HG03064 (cell line): ENCODE data around the gene CATSPERD.
A peak's percentile ranks its signal among the peaks of the same experiment; 100 is the strongest.

Experiments used
- ATAC-seq: cut with Tn5 transposase; IDR thresholded peaks from one replicate; pipeline ENCODE4 v1.9.1; 2021; ENCODE audit warnings: low read depth; ENCODE audit not compliant: unreplicated experiment

Gene CATSPERD

DNA sequence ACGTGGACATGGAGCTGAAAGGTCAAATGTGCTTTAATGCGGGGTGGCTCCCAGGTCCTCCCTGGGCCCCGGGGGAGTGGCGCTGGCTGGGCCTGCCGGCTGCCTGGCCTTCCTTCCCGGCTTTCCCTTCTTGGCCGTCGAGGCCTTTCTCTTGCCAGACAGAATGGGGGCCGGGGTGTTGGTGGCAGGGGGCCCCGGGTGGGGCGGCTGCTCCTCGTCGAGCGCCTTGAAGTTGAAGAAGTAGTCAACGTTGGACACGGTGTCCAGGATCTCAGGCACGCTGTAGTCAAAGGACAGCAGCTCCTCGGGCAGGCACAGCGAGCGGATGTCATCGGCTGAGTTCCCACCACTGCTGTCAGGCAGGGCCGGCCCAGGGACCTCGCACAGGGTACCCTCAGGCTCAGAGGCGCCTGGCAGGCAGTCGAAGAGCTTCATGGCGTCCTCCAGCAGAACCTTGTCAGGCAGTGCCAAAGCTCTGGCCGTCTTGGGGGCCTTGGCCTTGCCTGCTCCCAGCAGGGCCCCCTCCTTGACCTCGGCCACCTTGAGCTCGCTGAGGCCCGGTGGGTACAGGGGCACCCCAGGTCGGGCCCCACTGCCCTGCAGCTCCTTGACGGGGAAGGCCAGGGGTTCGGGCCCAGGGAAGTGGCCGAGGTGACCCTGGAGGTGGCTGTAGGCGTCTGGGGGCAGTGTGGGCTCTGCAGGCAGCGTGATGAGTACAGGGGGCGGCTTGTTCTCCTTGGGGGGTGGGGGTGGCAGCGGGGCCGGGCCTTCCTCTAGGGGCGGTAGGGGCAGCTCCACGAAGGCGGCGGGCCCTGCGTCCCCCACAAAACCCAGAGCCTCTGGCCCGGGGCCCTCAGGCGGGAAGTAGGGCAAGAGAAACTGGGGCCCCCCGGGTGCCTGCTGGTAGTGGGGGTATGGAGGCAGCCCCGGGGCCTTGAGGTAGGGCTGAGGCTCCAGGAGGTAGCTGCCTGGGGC lies 62.8 kb downstream of the CATSPERD start:
- ATAC-seq: no peak

DNA sequence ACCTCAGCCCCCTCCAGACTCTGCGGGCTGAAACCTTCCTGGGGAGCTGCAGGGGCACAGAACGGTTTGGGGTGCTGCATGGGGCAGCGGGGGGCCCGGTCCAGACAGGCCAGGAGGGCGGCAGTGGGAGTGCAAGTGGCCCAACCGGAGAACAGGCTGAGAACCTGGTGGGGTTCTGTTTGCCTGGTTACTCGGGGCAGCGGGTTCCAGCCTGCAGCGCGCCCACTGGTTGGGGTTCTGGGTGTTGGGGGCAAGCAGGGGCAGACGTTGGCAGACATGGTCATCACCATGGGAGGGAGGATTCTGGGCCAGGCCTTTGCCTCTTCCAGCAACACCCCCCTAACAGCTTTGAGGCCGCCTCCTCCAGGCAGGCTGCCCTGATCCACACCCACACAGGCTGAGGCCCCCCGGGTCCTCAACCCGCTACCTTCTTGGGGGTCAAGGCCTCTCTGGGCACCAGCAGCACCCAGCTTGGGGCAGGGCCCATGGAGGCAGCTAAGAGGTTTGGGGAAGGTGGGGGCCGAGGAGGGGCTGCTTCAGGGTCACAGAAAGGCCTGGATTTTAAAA lies 64.2 kb downstream of the CATSPERD start, which contains the start of gene PRR22:
PRR22 (minus strand) TSS at position 166 of the 567 bp plus-strand sequence; CDS start at position 80, 86 bp downstream.
- no peak for ATAC-seq

DNA sequence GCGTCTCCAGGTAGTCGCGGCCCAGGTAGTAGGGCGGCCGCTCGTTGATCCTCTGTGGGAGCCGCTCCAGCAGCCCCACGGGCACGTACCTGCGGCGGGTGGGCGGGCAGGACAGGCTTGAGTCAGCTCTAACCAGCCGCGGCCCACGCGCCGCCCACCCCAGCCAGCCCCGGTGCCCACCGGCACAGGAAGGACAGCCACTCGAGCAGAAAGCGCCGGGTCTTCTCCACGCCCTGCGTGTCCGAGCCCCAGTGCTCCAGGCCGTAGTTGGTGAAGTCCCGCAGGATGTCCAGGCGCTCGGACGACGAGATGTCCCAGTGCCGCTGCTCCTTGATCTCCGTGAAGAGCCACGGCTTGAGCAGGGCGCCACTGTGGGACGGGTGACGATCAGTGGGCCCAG lies 65.0 kb downstream of the CATSPERD start:
- ATAC-seq: no peak

DNA sequence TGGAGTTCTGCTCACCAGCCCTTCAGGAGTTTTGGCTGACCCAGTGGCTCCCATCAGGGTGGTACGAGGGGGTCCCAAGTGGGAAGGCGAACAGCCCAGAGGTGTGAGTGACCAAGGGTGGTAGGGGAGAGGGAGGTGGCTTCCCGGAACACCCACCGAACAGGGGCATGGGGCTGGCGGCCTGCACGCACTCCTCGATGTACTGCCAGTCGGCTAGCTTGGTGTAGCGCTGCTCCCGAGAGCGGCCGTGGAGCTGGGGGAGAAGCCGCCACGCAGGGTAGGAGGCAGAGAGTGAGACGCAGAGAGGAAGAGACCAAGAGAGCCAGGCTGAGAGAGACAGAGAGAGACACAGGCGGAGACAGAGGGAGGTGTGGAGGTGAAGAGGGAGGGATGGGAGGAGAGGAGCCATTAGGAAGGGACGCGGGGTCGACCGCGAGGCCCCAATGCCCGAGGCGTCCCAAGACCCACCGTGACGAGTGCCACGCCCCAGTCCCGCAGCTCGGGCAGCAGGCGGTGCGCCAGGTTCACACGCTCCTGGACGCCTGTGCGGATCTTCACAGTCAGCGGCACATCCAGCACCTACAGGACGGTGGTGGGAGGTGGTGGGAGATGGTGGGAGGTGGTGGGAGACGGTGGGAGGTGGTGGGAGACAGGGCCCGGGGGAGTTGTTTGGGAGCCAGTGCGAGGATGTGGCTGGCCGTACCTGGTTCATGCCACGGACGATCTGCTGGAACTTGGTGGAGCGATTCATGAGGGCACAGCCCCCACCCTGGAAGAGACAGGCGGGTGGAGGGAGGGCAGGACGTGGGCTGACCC lies 66.4 kb downstream of the CATSPERD start:
- ATAC-seq: no peak

DNA sequence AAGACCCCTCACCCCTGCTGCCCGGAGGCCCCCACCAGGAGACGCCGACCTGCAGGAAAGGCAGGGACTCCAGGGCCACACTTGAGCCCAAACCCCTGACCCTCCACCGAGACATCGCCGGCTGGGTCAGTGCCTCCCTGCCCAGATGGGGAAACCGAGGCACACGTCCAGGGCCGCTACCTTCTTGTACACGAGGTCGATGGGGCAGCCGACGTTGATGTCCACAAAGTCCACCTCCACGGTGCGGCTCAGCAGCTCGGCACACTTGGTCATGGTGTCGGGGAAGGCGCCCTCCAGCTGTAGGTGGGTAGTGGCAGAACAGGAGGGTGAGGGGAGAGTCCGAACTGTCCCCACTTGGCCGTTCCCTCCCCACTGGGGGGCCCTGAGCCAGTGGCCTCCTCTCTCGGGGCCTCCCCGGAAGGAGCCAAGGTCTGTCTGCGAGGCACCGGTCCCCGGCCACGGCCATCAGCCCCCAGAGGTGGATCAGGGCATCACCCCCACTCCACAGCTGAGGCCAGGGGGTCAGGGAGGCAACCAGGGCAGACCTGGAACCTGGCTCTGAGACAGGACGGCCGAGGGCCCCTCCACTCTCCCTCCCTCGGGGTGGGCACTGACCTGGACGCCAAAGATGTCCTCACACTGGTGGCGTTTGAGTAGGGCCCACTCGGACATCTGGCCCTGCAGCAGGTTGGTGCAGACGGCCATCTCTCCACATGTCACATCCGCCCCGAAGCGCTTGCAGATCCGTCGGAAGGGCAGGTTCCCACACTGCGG lies 67.2 kb downstream of the CATSPERD start:
- ATAC-seq: no peak

DNA sequence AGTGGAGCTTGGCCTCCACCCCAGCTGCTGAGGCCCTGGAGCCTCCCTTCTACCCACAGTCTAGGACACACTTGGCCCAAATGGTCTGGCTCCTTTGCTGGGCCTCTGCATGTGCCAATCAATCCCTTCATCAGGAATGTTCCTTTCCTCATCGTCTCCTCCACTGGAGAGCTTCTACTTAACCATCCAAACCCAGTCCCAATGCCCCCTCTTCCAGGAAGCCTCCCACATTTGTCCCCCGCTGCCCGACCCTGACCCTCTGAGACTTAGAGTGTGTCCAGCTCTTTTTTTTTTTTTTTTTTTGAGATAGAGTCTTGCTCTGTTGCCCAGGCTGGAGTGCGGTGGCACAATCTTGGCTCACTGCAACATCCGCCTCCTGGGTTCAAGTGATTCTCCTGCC lies 68.0 kb downstream of the CATSPERD start:
- no peak for ATAC-seq

DNA sequence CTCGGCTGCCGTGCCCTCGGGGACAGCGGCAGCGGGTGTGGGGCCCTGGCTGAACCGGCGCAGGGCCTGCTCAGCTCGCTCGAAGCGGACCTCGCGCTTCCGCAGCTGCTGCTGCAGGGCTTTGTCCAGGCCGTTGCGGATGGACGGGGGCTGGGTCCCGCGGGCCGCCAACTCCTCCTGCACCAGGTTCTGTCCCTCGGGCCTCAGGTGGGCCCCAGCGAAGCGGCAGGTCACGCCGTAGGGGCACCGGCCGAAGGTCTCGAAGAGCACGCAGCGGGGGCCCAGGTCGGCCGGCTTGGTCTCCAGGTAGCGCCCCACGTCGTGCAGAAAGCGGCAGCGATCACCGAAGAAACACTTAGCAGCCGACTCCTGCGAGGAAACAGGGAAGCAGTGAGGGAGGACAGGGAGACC lies 68.9 kb downstream of the CATSPERD start:
- no peak for ATAC-seq

DNA sequence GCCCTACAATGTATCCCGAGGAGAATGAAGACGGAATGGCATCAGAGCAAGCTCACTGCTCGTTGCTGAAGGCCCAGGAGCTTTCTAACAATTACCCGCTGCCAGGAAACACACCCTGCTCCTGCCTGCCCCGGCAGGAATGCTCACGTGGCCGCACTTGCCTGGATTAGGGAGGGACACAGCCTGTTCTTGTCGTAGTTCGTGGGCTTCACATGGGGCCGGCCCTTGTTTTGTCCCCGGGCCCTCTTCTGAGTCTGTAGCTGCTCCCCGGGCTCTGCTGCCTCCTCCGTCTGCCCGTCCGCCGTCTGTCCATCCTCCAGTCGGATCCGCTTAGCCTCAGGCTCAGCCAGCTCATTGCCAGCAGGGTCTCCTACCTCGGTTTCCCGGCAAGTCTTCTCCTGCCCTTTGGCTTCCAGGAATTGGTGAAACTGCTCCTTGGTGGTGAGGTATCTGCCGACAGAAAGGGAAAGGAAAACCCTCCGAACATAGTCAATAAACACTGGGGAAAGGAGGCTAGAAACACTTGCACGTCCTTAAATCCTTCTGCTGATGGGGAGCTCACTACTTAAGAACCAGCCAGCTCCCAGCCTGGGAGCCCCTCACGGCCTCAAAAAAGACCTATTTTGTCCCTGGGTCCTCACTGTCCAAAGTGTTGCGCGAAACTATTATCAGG lies 69.6 kb downstream of the CATSPERD start:
- ATAC-seq: no peak

DNA sequence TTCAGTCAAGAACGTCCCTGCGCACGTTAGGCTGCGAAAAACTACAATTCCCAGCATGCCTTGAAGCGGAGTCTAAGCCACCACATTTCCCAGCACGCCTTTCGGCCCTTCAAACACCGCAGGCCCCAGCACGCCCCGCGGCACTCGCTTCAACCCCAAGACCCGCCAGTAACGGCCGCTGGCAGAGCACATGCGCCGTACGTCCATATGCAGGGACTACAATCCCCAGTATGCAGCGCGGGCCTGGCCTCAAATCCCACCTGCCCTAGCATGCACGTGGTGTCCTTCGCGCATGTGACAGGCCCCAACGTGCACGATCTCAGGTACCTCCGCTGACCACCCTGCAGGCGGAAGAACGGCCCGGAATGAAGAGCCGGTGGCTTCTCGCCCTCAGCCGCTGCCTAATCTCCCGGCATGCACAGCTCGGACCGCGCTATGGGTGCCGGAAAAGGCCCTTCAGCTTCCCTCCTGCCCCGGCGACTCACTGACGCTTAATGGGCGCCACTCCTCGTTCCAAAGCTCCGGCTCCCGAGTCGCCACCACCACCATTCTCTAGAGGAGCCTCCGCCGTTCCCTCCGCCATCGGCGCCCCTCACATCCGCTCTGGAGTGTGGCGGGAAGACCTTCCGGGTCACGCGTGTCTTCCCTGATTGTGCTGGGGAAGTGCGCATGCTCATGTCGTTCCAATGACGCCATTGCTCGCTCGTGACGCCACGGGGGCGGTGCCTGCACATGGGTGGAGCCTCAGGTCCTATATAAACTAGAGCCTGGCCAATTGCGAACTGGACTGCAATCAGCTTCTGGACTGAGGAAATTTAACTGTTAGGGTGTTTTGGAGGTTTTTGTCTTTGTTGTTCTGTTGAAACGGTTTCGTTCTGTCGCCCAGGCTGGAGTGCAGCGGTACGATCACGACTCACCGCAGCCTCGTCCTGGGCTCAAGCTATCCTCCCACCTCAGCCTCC lies 70.4 kb downstream of the CATSPERD start, which contains the start of gene DUS3L:
DUS3L (minus strand) TSS at position 605 of the 962 bp plus-strand sequence; CDS start at position 583, 22 bp downstream.
- peak; percentile 86 for ATAC-seq

DNA sequence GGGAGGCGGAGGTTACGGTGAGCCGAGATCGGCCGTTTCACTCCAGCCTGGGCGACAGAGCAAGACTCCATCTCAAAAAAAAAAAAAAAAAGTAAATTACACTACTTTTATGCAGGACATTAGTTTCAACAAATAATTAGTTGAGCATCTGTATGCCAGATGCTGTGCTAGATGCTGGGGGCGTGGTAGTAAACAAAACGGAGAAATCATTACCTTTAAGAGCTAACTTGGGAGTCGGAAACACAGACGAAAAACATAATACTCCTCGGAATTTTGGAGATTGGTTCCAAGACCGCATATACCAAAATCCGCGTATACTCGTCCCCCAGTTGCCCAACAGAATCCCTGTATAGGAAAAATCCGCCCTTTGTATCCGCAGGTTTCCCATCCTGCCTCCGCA lies 71.8 kb downstream of the CATSPERD start:
- ATAC-seq: no peak

DNA sequence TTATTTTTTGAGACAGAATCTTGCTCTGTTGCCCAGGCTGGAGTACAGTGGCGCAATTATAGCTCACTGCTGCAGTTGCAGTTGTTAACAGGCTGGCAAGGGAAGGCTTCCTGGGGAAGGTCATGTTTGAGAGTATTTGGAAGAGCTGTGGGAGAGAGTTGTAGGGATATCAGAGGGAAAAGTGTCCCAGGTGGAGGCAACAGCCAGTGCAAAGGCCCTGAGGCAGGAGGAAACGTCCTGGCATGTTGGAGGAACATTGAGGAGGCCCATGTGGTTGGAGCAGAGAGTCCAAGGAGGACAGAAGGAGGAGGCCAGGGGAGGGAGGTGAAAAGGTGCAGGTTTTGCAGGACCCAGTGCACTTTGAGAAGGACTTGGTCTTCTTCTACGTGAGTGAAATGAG lies 72.8 kb downstream of the CATSPERD start:
- no peak for ATAC-seq

DNA sequence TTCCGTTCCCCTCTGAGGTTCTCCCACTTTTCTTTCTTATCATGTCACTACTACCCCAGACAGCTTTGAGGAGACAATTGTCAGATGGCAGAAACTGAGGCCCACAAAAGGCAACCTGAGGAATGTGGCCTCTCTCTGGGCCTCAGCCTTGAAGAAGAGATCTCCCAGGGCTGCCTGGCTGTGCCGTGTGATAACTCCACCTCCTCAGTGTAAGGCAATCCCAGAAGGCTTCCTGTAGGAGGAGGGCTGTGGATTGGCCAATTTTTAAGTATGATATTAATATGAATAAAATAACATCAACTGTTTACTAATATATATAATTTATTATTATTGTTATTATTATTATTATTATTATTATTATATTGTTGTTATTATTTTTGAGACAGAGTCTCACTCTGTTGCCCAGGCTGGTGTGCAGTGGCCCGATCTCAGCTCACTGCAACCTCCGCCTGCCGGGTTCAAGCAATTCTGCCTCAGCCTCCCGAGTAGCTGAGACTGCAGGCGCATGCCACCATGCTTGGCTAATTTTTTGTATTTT lies 75.0 kb downstream of the CATSPERD start:
- no peak for ATAC-seq

DNA sequence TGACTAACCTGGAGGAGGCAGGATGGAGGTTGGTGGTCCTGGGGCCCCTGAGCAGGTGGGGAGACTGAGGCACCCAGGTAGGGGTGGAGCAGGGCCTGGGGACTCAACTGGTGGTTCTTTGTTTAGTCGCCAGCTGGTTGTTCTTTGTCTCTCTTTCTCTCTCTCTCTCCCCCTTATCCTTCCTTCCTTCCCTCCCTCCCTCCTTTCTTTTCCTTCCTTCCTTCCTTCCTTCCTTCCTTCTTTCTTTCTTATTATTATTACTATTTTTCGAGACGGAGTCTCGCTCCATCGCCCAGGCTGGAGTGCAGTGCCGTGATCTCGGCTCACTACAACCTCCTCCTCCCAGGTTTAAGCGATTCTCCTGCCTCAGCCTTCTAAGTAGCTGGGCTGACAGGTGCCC lies 77.8 kb downstream of the CATSPERD start:
- no peak for ATAC-seq

DNA sequence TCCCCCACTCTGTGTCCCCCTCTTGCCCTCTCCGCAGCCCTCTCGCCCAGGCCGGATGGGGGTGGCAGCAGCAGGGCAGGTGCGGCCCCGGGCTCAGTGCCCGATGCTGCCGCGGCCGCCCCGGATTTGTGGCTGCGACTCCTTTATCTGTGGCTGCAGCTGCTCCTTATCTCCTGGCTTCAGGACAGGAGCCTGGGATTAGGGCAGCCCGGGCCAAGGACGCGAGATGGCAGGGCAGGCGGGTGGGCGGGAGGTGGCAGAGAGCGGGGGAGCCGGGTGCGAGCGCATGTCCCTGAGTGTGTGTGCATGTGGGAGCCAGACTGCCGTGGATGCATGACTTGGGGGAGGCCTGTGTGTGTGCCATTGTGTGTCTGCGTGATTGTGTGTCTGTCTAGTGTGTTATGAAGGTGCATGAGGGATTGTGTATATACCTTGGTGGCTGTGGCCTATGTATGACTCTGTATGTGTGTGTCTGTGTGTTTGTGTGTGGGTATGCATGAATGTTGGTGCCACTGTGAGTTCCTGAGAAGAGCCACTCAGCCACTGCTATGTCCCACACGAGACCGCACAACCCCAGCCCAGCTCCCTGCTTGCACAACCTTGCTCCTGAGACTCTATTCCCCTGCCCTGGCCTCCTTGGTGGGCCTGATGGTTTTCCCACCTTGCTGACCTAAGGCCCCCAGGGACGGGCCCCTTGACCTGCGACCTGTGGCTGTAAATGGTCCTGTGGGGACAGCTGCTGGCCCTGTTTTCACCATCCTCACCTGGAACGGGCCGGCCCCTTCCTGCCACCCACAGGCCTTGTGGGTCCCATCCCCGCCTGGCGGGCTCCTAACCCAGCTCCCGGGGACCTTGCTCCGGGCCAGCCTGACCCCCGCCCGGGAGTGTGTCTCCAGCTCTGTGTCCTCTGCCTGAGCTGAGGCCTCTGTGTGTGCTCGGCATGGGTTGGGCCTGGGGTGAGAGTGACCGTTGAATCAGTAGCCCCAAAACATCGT lies 79.1 kb downstream of the CATSPERD start:
- no peak for ATAC-seq

DNA sequence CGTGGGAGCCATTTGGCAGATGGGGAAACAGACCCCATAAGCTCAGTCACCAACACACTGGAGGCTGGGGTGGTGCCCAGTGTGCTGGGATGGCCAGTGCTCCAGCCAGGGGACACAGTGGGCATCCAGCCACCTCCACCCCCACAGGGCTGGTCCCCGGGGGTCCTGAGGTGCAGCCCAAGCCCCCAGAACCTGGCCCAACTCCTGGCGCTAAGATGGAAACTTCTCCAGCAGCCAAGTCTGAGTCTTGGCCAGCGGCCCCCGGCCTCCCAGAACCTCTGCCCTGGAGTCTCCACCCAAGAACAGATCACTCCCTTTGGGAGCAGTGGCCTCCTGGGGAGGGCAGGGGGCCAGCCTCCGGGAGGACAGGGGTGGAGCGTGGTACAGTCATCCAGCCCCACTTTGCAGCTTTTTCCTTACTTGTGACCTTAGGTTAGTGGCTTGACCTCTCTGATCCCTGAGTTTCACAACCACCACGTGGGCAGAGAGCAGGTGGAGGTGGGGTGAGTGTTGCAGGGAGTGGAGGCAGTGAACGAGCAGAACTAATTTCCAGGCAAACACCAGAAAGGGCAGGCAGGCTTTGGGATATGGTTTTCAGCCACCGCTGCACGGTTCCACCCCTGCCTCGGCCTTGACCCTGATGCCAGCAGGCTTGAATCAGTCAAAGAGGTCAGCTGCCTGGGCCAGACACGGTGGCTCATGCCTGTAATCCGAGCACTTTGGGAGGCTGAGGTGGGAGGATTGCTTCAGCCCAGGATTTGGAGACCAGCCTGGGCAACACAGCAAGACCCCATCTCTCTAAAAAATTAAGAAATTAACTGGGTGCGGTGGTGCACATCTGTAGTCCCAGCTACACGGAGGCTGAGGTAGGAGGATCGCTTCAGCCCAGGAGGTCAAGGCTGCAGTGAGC lies 80.2 kb downstream of the CATSPERD start:
- no peak for ATAC-seq
